H1 (cell line): ENCODE results near the gene PRR30. TPM values are rescaled to one million over a fixed set of nuclear protein-coding genes. Genes with fewer than 3 reads are reported as not detected.

Experiments used
- CEBPB ChIP-seq: IDR thresholded peaks from 2 replicates; pipeline ENCODE4 v1.6.1; 2012; ENCODE audit warnings: low read depth, low read length
- EP300 ChIP-seq, 2 experiments: IDR thresholded peaks; 1 replicate in 1 of 2; 2 replicates in 1 of 2; pipeline ENCODE4 v1.6.1; 2011 to 2012; ENCODE audit warnings: low read depth in 2 of 2, low read length in 2 of 2, mild to moderate bottlenecking in 2 of 2, borderline replicate concordance in 1 of 2, inconsistent platforms in 1 of 2, moderate library complexity in 1 of 2
- MAFK ChIP-seq: IDR thresholded peaks from 2 replicates; pipeline ENCODE4 v1.6.1; 2012; ENCODE audit warnings: low read depth, mild to moderate bottlenecking, improper control_type of control experiment, low read length
- RBBP5 ChIP-seq: IDR thresholded peaks from 2 replicates; pipeline ENCODE4 v1.7.1; 2012; ENCODE audit warnings: low read depth, mild to moderate bottlenecking, inconsistent platforms, low read length, moderate library complexity, borderline replicate concordance
- RFX5 ChIP-seq: IDR thresholded peaks from 2 replicates; pipeline ENCODE4 v1.6.1; 2011; ENCODE audit warnings: low read depth, low read length, improper control_type of control experiment, borderline replicate concordance
- SAP30 ChIP-seq: fragments of 300-600 bp; sonication (generic); IDR thresholded peaks from 2 replicates; pipeline ENCODE4 v1.7.1; 2012; ENCODE audit warnings: low read length, moderate library complexity, mild to moderate bottlenecking, inconsistent platforms; ENCODE audit not compliant: insufficient read depth, insufficient replicate concordance
- SP1 ChIP-seq: IDR thresholded peaks from 2 replicates; pipeline ENCODE4 v1.6.1; 2011; ENCODE audit warnings: low read depth, low read length
- polyA plus RNA-seq, 7 experiments: library from polyadenylated mRNA; depleted of rRNA in 3 of 7; stranded (reverse) in 5 of 7; unstranded in 2 of 7; fragments of >200 nt in 5 of 7; fragments of 200-250 nt in 2 of 7; gene quantifications; 1 replicate in 5 of 7; 2 replicates in 1 of 7; 4 replicates in 1 of 7; pipeline versions ENCODE4 v1.2.1 to v1.2.3, GENCODE V29; 2011 to 2013; ENCODE audit warnings: missing spikeins in 2 of 7, mixed read lengths in 2 of 7
- total RNA-seq: library from RNA; stranded (reverse); fragmentation: NEBNext Ultra II Directional; extraction: Animal tissue kit (Norgen Biotek cat#: 25700); gene quantifications from 2 replicates; pipeline ENCODE4 v1.2.1, GENCODE V29; 2021
- TF ChIP-seq, protein P1 (sequence below): fragments of 300-600 bp; sonication (generic); IDR thresholded peaks from 2 replicates; pipeline ENCODE4 v1.7.1; 2012; ENCODE audit warnings: low read length, moderate library complexity, mild to moderate bottlenecking, inconsistent platforms; ENCODE audit not compliant: insufficient replicate concordance

PRR30 gene
- total and polyA plus RNA-seq, 2 of the 8 experiments (the other 6 are each of a cell fraction or from before 2014, with no cell fraction given), result not detected

DNA sequence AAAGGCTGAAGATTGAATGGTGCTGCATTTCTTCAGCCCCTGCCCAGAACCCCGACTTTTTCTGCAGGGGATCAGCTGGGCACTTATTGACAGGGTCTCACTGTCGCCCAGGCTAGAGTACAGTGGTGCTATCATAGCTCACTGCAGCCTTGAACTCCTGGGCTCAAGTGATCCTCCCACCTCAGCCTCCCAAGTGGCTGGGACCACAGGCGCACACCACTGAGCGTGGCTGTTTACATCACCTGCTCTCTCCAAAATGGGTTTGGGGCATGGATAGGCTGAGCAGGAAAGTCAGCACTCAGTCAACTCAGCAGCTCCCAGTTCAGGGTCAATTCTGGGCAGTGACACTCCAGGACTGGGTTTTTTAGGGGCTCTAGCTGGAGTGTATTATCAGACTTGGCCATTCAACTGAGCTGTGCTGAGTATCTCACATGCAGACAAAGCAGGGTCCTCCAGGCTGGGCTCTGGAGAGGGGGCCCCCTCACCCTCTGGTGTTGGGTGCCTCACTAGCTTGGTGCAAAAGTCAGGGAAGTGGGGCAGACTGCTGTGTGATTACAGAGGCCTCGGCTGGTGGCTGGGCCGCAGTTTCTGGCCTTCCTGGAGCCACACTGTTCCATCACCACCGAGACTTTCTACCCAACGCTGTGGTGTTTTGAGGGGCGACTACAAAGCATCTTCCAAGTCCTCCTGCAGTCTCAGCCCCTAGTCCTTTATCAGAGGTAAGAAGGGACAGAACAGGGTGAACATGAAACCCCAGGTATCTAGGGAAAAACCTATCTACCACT lies 11.1 kb downstream of the PRR30 start (continued):
- no peak for TF ChIP-seq MAFK
- TF ChIP-seq, protein P1, sequence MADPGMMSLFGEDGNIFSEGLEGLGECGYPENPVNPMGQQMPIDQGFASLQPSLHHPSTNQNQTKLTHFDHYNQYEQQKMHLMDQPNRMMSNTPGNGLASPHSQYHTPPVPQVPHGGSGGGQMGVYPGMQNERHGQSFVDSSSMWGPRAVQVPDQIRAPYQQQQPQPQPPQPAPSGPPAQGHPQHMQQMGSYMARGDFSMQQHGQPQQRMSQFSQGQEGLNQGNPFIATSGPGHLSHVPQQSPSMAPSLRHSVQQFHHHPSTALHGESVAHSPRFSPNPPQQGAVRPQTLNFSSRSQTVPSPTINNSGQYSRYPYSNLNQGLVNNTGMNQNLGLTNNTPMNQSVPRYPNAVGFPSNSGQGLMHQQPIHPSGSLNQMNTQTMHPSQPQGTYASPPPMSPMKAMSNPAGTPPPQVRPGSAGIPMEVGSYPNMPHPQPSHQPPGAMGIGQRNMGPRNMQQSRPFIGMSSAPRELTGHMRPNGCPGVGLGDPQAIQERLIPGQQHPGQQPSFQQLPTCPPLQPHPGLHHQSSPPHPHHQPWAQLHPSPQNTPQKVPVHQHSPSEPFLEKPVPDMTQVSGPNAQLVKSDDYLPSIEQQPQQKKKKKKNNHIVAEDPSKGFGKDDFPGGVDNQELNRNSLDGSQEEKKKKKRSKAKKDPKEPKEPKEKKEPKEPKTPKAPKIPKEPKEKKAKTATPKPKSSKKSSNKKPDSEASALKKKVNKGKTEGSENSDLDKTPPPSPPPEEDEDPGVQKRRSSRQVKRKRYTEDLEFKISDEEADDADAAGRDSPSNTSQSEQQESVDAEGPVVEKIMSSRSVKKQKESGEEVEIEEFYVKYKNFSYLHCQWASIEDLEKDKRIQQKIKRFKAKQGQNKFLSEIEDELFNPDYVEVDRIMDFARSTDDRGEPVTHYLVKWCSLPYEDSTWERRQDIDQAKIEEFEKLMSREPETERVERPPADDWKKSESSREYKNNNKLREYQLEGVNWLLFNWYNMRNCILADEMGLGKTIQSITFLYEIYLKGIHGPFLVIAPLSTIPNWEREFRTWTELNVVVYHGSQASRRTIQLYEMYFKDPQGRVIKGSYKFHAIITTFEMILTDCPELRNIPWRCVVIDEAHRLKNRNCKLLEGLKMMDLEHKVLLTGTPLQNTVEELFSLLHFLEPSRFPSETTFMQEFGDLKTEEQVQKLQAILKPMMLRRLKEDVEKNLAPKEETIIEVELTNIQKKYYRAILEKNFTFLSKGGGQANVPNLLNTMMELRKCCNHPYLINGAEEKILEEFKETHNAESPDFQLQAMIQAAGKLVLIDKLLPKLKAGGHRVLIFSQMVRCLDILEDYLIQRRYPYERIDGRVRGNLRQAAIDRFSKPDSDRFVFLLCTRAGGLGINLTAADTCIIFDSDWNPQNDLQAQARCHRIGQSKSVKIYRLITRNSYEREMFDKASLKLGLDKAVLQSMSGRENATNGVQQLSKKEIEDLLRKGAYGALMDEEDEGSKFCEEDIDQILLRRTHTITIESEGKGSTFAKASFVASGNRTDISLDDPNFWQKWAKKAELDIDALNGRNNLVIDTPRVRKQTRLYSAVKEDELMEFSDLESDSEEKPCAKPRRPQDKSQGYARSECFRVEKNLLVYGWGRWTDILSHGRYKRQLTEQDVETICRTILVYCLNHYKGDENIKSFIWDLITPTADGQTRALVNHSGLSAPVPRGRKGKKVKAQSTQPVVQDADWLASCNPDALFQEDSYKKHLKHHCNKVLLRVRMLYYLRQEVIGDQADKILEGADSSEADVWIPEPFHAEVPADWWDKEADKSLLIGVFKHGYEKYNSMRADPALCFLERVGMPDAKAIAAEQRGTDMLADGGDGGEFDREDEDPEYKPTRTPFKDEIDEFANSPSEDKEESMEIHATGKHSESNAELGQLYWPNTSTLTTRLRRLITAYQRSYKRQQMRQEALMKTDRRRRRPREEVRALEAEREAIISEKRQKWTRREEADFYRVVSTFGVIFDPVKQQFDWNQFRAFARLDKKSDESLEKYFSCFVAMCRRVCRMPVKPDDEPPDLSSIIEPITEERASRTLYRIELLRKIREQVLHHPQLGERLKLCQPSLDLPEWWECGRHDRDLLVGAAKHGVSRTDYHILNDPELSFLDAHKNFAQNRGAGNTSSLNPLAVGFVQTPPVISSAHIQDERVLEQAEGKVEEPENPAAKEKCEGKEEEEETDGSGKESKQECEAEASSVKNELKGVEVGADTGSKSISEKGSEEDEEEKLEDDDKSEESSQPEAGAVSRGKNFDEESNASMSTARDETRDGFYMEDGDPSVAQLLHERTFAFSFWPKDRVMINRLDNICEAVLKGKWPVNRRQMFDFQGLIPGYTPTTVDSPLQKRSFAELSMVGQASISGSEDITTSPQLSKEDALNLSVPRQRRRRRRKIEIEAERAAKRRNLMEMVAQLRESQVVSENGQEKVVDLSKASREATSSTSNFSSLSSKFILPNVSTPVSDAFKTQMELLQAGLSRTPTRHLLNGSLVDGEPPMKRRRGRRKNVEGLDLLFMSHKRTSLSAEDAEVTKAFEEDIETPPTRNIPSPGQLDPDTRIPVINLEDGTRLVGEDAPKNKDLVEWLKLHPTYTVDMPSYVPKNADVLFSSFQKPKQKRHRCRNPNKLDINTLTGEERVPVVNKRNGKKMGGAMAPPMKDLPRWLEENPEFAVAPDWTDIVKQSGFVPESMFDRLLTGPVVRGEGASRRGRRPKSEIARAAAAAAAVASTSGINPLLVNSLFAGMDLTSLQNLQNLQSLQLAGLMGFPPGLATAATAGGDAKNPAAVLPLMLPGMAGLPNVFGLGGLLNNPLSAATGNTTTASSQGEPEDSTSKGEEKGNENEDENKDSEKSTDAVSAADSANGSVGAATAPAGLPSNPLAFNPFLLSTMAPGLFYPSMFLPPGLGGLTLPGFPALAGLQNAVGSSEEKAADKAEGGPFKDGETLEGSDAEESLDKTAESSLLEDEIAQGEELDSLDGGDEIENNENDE, result no peak
- TF ChIP-seq RFX5, result no peak
- no peak for TF ChIP-seq EP300 (IDR thresholded peaks at IDR 0.05; ENCODE audit: borderline replicate concordance in 1 of 2, low read depth in 2 of 2, low read length in 2 of 2)
- TF ChIP-seq RBBP5, result no peak
- no peak for TF ChIP-seq SP1
- no peak for TF ChIP-seq CEBPB
- TF ChIP-seq SAP30, result no peak
